OCI-LY3 (cell line): ENCODE results near the gene PTPRQ.

Experiments used
- EZH2phosphoT487 ChIP-seq: fragments of 200-600 bp; shearing (Covaris generic); IDR thresholded peaks from 2 replicates; pipeline ENCODE4 v1.6.1; 2018; ENCODE audit warnings: antibody characterized with exemption, mixed run types, low read depth
- TF ChIP-seq, protein P1 (sequence below): fragments of 200-600, 300-600 bp; sonication (generic); IDR thresholded peaks from 2 replicates; pipeline ENCODE4 v1.5.1; 2014; ENCODE audit warnings: antibody characterized with exemption, low read length, low read depth

DNA sequence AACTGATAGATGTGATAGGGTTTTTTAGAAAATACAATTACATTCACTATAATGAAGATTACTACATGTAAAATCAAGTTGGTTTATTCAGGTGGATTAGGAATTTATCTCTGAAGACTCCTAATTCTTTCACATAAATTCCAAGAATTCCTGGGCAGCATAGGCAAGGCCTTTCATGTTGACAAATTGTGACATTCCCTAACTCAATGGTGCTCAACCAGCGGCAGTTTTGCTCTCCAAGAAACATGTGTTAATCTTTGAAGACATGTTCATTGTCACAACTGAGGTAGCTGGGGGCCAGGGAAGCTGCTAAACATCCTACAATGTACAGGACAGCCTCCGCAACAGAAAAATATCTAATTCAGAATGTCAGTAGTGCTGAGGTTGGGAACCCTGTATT, 46.3 kb downstream of the PTPRQ start:
- TF ChIP-seq, protein P1, sequence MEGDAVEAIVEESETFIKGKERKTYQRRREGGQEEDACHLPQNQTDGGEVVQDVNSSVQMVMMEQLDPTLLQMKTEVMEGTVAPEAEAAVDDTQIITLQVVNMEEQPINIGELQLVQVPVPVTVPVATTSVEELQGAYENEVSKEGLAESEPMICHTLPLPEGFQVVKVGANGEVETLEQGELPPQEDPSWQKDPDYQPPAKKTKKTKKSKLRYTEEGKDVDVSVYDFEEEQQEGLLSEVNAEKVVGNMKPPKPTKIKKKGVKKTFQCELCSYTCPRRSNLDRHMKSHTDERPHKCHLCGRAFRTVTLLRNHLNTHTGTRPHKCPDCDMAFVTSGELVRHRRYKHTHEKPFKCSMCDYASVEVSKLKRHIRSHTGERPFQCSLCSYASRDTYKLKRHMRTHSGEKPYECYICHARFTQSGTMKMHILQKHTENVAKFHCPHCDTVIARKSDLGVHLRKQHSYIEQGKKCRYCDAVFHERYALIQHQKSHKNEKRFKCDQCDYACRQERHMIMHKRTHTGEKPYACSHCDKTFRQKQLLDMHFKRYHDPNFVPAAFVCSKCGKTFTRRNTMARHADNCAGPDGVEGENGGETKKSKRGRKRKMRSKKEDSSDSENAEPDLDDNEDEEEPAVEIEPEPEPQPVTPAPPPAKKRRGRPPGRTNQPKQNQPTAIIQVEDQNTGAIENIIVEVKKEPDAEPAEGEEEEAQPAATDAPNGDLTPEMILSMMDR = no peak
- no peak for TF ChIP-seq EZH2phosphoT487
